H1 (cell line): ENCODE results near the gene ELMO1.

ENCODE experiments used
- CEBPB ChIP-seq: IDR thresholded peaks from 2 replicates; pipeline ENCODE4 v1.6.1; 2012; ENCODE audit warnings: low read depth, low read length
- TBP ChIP-seq: IDR thresholded peaks from 2 replicates; pipeline ENCODE4 v1.6.1; 2011; ENCODE audit warnings: low read depth, low read length, improper control_type of control experiment
- ZNF274 ChIP-seq: IDR thresholded peaks from 2 replicates; pipeline ENCODE4 v1.7.0; 2012; ENCODE audit warnings: low read length, borderline replicate concordance; ENCODE audit errors: extremely low read depth
- TF ChIP-seq, protein P1 (sequence below), 3 experiments: IDR thresholded peaks; 1 replicate in 2 of 3; 2 replicates in 1 of 3; pipeline versions ENCODE4 v1.5.1 to v1.6.1; 2011; ENCODE audit warnings: low read length in 3 of 3, mild to moderate bottlenecking in 3 of 3, inconsistent platforms in 2 of 3, low read depth in 1 of 3, moderate library complexity in 1 of 3; ENCODE audit not compliant: insufficient read depth in 1 of 3; ENCODE audit errors: control extremely low read depth in 1 of 3

- TF ChIP-seq TBP (no peak), ZNF274 (no peak), CEBPB (no peak)
- TF ChIP-seq, protein P1, sequence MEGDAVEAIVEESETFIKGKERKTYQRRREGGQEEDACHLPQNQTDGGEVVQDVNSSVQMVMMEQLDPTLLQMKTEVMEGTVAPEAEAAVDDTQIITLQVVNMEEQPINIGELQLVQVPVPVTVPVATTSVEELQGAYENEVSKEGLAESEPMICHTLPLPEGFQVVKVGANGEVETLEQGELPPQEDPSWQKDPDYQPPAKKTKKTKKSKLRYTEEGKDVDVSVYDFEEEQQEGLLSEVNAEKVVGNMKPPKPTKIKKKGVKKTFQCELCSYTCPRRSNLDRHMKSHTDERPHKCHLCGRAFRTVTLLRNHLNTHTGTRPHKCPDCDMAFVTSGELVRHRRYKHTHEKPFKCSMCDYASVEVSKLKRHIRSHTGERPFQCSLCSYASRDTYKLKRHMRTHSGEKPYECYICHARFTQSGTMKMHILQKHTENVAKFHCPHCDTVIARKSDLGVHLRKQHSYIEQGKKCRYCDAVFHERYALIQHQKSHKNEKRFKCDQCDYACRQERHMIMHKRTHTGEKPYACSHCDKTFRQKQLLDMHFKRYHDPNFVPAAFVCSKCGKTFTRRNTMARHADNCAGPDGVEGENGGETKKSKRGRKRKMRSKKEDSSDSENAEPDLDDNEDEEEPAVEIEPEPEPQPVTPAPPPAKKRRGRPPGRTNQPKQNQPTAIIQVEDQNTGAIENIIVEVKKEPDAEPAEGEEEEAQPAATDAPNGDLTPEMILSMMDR (IDR thresholded peaks at IDR 0.05; ENCODE audit: control extremely low read depth in 1 of 3, insufficient read depth in 1 of 3, low read depth in 1 of 3, low read length in 3 of 3): no peak
These were observed 136.1 kb downstream of the ELMO1 start for GRCh38 chr7:37312608-37313007.
